H9 (cell line): ENCODE measurements around the gene CDKAL1. TPM values are rescaled to one million over a fixed set of nuclear protein-coding genes. Genes with fewer than 3 reads are reported as not detected.

Experiments used
- DNase-seq: peaks from one replicate; pipeline ENCODE4 v3.0.0-alpha.2; 2017
- H2AFZ ChIP-seq: one replicate; pipeline ENCODE4 v1.6.1; 2013; ENCODE audit warnings: mild to moderate bottlenecking, low read length, control low read depth, moderate library complexity
- H2AK5ac ChIP-seq: 2 replicates; pipeline ENCODE4 v1.6.1; 2013; ENCODE audit warnings: low read length, control low read depth, mixed read lengths; ENCODE audit not compliant: insufficient read length
- H2BK120ac ChIP-seq: one replicate; pipeline ENCODE4 v1.6.1; 2013; ENCODE audit warnings: low read depth, mild to moderate bottlenecking, low read length, control low read depth, inconsistent platforms; ENCODE audit not compliant: poor library complexity, severe bottlenecking
- H2BK12ac ChIP-seq: 2 replicates; pipeline ENCODE4 v1.6.1; 2013; ENCODE audit warnings: low read length, control low read depth, mixed read lengths, low read depth; ENCODE audit not compliant: insufficient read length
- H2BK15ac ChIP-seq: 2 replicates; pipeline ENCODE4 v1.6.1; 2013; ENCODE audit warnings: low read depth, low read length, control low read depth
- H2BK20ac ChIP-seq: one replicate; pipeline ENCODE4 v1.6.1; 2013; ENCODE audit warnings: low read depth, mild to moderate bottlenecking, low read length, control low read depth, inconsistent platforms; ENCODE audit not compliant: poor library complexity, severe bottlenecking
- H2BK5ac ChIP-seq: 2 replicates; pipeline ENCODE4 v1.6.1; 2013; ENCODE audit warnings: low read length, control low read depth, mixed read lengths; ENCODE audit not compliant: insufficient read length
- H3K14ac ChIP-seq: 2 replicates; pipeline ENCODE4 v1.6.1; 2013; ENCODE audit warnings: low read length, control low read depth; ENCODE audit not compliant: insufficient read depth
- H3K18ac ChIP-seq: 2 replicates; pipeline ENCODE4 v1.6.1; 2013; ENCODE audit warnings: low read depth, mild to moderate bottlenecking, mixed read lengths, low read length, control low read depth; ENCODE audit not compliant: insufficient read length
- H3K23ac ChIP-seq: 2 replicates; pipeline ENCODE4 v1.6.1; 2013; ENCODE audit warnings: low read length, control low read depth, mixed read lengths, low read depth; ENCODE audit not compliant: insufficient read length
- H3K23me2 ChIP-seq: 2 replicates; pipeline ENCODE4 v1.6.1; 2013; ENCODE audit warnings: low read depth, mild to moderate bottlenecking, mixed read lengths, low read length, control low read depth; ENCODE audit not compliant: insufficient read length, poor library complexity, severe bottlenecking
- H3K27ac ChIP-seq: 2 replicates; pipeline ENCODE4 v1.5.1; 2013; ENCODE audit warnings: low read length, control low read depth, mixed read lengths, low read depth; ENCODE audit not compliant: insufficient read length
- H3K27me3 ChIP-seq: 2 replicates; pipeline ENCODE4 v1.6.1; 2013; ENCODE audit warnings: low read length, control low read depth, inconsistent platforms; ENCODE audit not compliant: insufficient read depth
- H3K4ac ChIP-seq: 2 replicates; pipeline ENCODE4 v1.6.1; 2013; ENCODE audit warnings: low read depth, mild to moderate bottlenecking, control low read depth, inconsistent platforms, low read length, moderate library complexity
- H3K4me1 ChIP-seq: 2 replicates; pipeline ENCODE4 v1.6.1; 2013; ENCODE audit warnings: low read length, control low read depth, inconsistent platforms; ENCODE audit not compliant: insufficient read depth
- H3K4me2 ChIP-seq: 2 replicates; pipeline ENCODE4 v1.6.1; 2013; ENCODE audit warnings: low read length, control low read depth, mixed read lengths; ENCODE audit not compliant: insufficient read length, insufficient read depth
- H3K56ac ChIP-seq: 2 replicates; pipeline ENCODE4 v1.6.1; 2013; ENCODE audit warnings: low read depth, mild to moderate bottlenecking, mixed read lengths, low read length, control low read depth; ENCODE audit not compliant: insufficient read length
- H3K79me1 ChIP-seq: 2 replicates; pipeline ENCODE4 v1.6.1; 2013; ENCODE audit warnings: low read depth, mild to moderate bottlenecking, moderate library complexity, low read length, control low read depth, inconsistent platforms; ENCODE audit not compliant: insufficient read depth, poor library complexity, severe bottlenecking
- H3K79me2 ChIP-seq: 2 replicates; pipeline ENCODE4 v1.6.1; 2013; ENCODE audit warnings: low read length, control low read depth, inconsistent platforms; ENCODE audit not compliant: insufficient read depth
- H3K9ac ChIP-seq: 2 replicates; pipeline ENCODE4 v1.6.1; 2013; ENCODE audit warnings: low read length, control low read depth, mixed read lengths; ENCODE audit not compliant: insufficient read length; ENCODE audit errors: extremely low read depth
- H3K9me3 ChIP-seq: one replicate; pipeline ENCODE4 v1.6.1; 2013; ENCODE audit warnings: low read depth, low read length, inconsistent platforms; ENCODE audit not compliant: control insufficient read depth
- H3T11ph ChIP-seq: one replicate; pipeline ENCODE4 v1.6.1; 2013; ENCODE audit warnings: mild to moderate bottlenecking, low read length, control low read depth, inconsistent platforms
- H4K20me1 ChIP-seq: one replicate; pipeline ENCODE4 v1.6.1; 2013; ENCODE audit not compliant: control insufficient read depth, insufficient read length, insufficient read depth
- H4K5ac ChIP-seq: 2 replicates; pipeline ENCODE4 v1.6.1; 2013; ENCODE audit warnings: low read depth, mild to moderate bottlenecking, mixed read lengths, low read length, control low read depth; ENCODE audit not compliant: insufficient read length
- H4K8ac ChIP-seq: replicated peaks from 2 replicates; pipeline ENCODE4 v1.6.1; 2013; ENCODE audit warnings: low read length, control low read depth, mixed read lengths, low read depth; ENCODE audit not compliant: insufficient read length
- H4K91ac ChIP-seq: 2 replicates; pipeline ENCODE4 v1.6.1; 2013; ENCODE audit warnings: low read depth, mild to moderate bottlenecking, moderate library complexity, mixed read lengths, low read length, control low read depth; ENCODE audit not compliant: insufficient read length
- H3K27ac Mint-ChIP-seq, 3 experiments: 2 replicates in 2 of 3; 3 replicates in 1 of 3; pipeline ENCODE4 v1.8.0; 2020 to 2021; ENCODE audit warnings: mixed read lengths in 3 of 3, mild to moderate bottlenecking in 1 of 3, moderate library complexity in 1 of 3
- H3K27me3 Mint-ChIP-seq: 2 replicates; pipeline ENCODE4 v1.8.0; 2021; ENCODE audit warnings: low read depth, mild to moderate bottlenecking, moderate library complexity, mixed read lengths
- H3K36me3 Mint-ChIP-seq, 3 experiments: 2 replicates in 2 of 3; 3 replicates in 1 of 3; pipeline ENCODE4 v1.8.0; 2020 to 2021; ENCODE audit warnings: low read depth in 3 of 3, mixed read lengths in 3 of 3; ENCODE audit not compliant: insufficient read depth in 1 of 3
- H3K4me1 Mint-ChIP-seq, 2 experiments: 2 replicates each; pipeline ENCODE4 v1.8.0; 2020; ENCODE audit warnings: mixed read lengths in 2 of 2
- H3K4me3 Mint-ChIP-seq, 2 experiments: 2 replicates in 1 of 2; 3 replicates in 1 of 2; pipeline ENCODE4 v1.8.0; 2020 to 2021; ENCODE audit warnings: mild to moderate bottlenecking in 2 of 2, mixed read lengths in 2 of 2, moderate library complexity in 1 of 2
- H3K9me3 Mint-ChIP-seq, 2 experiments: 2 replicates in 1 of 2; 3 replicates in 1 of 2; pipeline ENCODE4 v1.8.0; 2020; ENCODE audit warnings: mild to moderate bottlenecking in 2 of 2, mixed read lengths in 2 of 2, moderate library complexity in 1 of 2
- CTCF ChIP-seq: fragments of 200-600 bp; sonication (generic); conservative IDR thresholded peaks from 3 replicates; pipeline ENCODE4 v1.8.0; 2021; ENCODE audit warnings: antibody characterized with exemption, mild to moderate bottlenecking
- total RNA-seq: library from RNA; stranded (reverse); gene quantifications from 2 replicates; pipeline ENCODE4 v1.2.1, GENCODE V29; 2021

The CDKAL1 gene
- total RNA-seq, 1 experiment from 2014 or later, result 23.0 TPM

- H3K27ac ChIP-seq, result no peak overlapping the region
- H3K14ac ChIP-seq, result no peak overlapping the region
- no peaks in the 10 kb centered on the region for H3K79me1 ChIP-seq
- H2BK12ac ChIP-seq, result no peak overlapping the region
- no peak overlapping the region for H3K18ac ChIP-seq
- H2BK20ac ChIP-seq, result no peak overlapping the region
- Mint-ChIP-seq H3K27ac (peak overlapping the region; percentile 63 to 72 (median 65); a peak in 3 of 7 replicates), H3K4me3 (no peak overlapping the region), H3K27me3 (no peaks in the 10 kb centered on the region), H3K36me3 (peaks cover 12 to 27% (median 17%) of the 10 kb centered on the region in 3 experiments), H3K9me3 (peaks cover 12 to 15% of the 10 kb centered on the region in 2 experiments), H3K4me1 (peaks cover 48 to 52% of the 10 kb centered on the region in 2 experiments)
- no peak overlapping the region for H2AFZ ChIP-seq
- no peaks in the 10 kb centered on the region for H4K20me1 ChIP-seq
- H2BK120ac ChIP-seq, result no peak overlapping the region
- H3K9ac ChIP-seq, result no peak overlapping the region
- no peak overlapping the region for H2BK5ac ChIP-seq
- no peaks in the 10 kb centered on the region for H3K23me2 ChIP-seq
- no peak for TF ChIP-seq CTCF
- no peak overlapping the region for H3T11ph ChIP-seq
- no peak overlapping the region for H3K4me2 ChIP-seq
- H3K4ac ChIP-seq, result no peak overlapping the region
- peaks cover 7% of the 10 kb centered on the region; the same call in 1 of the 2 replicates for H3K4me1 ChIP-seq
- no peaks in the 10 kb centered on the region for H3K27me3 ChIP-seq
- no peaks in the 10 kb centered on the region; the same call in 1 of the 2 replicates for H3K79me2 ChIP-seq
- no peak for DNase-seq
- no peak overlapping the region for H2AK5ac ChIP-seq
- no peak overlapping the region for H3K23ac ChIP-seq
- no peak overlapping the region for H4K91ac ChIP-seq
- H3K9me3 ChIP-seq, result peaks cover 6% of the 10 kb centered on the region
- no peak overlapping the region for H4K5ac ChIP-seq
- H3K56ac ChIP-seq, result no peak overlapping the region
- H4K8ac ChIP-seq, result no peak overlapping the region
- no peak overlapping the region for H2BK15ac ChIP-seq
Observed at GRCh38 chr6:21182589-21182988, 648.3 kb downstream of the CDKAL1 start.
